Measurements from ENCODE around the gene MYO3B.

GRCh38 chr2:170262806-170263205 is 84.9 kb downstream of the MYO3B start:
- TF ChIP-seq CTCF (IDR thresholded peaks at IDR 0.05) (no peak), EZH2 (IDR thresholded peaks at IDR 0.05; ENCODE audit: borderline replicate concordance, insufficient read depth, low read depth, low read length, poor library complexity, severe bottlenecking) (no peak)

All from B cell (primary cell).